ENCODE measurements around the gene BATF. TPM values are rescaled to one million over a fixed set of nuclear protein-coding genes. Genes with fewer than 3 reads are reported as not detected.

The BATF gene
- total and polyA plus RNA-seq, 2 of the 8 experiments (the other 6 are each of a cell fraction or from before 2014, with no cell fraction given), result not detected

DNA sequence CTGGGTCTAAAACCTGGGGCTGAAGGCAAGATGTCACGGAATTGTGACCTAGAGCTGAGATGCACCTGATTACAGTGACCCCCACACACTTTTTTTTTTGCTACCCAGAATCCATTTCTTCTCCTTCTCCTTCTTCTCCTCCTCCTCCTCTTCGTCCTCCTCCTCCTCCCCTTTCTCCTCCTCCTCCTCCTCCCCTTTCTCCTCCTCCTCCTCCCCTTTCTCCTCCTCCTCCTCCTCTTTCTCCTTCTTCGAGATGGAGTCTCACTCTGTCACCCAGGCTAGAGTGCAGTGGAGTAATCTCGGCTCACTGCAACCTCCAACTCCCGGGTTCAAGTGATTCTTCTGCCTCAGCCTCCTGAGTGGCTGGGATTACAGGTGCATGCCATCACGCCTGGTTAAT, 36.8 kb downstream of the BATF start (continued):
- TF ChIP-seq POU5F1 (IDR thresholded peaks at IDR 0.05; ENCODE audit: low read depth, low read length) (no peak), SIN3A (conservative IDR thresholded peaks at IDR 0.05 in 1 of 2, IDR thresholded peaks at IDR 0.05 in 1 of 2; ENCODE audit: low read depth in 1 of 2, low read length in 2 of 2) (no peak), SIRT6 (IDR thresholded peaks at IDR 0.05; ENCODE audit: low read length) (no peak)
- TF ChIP-seq, protein P1, sequence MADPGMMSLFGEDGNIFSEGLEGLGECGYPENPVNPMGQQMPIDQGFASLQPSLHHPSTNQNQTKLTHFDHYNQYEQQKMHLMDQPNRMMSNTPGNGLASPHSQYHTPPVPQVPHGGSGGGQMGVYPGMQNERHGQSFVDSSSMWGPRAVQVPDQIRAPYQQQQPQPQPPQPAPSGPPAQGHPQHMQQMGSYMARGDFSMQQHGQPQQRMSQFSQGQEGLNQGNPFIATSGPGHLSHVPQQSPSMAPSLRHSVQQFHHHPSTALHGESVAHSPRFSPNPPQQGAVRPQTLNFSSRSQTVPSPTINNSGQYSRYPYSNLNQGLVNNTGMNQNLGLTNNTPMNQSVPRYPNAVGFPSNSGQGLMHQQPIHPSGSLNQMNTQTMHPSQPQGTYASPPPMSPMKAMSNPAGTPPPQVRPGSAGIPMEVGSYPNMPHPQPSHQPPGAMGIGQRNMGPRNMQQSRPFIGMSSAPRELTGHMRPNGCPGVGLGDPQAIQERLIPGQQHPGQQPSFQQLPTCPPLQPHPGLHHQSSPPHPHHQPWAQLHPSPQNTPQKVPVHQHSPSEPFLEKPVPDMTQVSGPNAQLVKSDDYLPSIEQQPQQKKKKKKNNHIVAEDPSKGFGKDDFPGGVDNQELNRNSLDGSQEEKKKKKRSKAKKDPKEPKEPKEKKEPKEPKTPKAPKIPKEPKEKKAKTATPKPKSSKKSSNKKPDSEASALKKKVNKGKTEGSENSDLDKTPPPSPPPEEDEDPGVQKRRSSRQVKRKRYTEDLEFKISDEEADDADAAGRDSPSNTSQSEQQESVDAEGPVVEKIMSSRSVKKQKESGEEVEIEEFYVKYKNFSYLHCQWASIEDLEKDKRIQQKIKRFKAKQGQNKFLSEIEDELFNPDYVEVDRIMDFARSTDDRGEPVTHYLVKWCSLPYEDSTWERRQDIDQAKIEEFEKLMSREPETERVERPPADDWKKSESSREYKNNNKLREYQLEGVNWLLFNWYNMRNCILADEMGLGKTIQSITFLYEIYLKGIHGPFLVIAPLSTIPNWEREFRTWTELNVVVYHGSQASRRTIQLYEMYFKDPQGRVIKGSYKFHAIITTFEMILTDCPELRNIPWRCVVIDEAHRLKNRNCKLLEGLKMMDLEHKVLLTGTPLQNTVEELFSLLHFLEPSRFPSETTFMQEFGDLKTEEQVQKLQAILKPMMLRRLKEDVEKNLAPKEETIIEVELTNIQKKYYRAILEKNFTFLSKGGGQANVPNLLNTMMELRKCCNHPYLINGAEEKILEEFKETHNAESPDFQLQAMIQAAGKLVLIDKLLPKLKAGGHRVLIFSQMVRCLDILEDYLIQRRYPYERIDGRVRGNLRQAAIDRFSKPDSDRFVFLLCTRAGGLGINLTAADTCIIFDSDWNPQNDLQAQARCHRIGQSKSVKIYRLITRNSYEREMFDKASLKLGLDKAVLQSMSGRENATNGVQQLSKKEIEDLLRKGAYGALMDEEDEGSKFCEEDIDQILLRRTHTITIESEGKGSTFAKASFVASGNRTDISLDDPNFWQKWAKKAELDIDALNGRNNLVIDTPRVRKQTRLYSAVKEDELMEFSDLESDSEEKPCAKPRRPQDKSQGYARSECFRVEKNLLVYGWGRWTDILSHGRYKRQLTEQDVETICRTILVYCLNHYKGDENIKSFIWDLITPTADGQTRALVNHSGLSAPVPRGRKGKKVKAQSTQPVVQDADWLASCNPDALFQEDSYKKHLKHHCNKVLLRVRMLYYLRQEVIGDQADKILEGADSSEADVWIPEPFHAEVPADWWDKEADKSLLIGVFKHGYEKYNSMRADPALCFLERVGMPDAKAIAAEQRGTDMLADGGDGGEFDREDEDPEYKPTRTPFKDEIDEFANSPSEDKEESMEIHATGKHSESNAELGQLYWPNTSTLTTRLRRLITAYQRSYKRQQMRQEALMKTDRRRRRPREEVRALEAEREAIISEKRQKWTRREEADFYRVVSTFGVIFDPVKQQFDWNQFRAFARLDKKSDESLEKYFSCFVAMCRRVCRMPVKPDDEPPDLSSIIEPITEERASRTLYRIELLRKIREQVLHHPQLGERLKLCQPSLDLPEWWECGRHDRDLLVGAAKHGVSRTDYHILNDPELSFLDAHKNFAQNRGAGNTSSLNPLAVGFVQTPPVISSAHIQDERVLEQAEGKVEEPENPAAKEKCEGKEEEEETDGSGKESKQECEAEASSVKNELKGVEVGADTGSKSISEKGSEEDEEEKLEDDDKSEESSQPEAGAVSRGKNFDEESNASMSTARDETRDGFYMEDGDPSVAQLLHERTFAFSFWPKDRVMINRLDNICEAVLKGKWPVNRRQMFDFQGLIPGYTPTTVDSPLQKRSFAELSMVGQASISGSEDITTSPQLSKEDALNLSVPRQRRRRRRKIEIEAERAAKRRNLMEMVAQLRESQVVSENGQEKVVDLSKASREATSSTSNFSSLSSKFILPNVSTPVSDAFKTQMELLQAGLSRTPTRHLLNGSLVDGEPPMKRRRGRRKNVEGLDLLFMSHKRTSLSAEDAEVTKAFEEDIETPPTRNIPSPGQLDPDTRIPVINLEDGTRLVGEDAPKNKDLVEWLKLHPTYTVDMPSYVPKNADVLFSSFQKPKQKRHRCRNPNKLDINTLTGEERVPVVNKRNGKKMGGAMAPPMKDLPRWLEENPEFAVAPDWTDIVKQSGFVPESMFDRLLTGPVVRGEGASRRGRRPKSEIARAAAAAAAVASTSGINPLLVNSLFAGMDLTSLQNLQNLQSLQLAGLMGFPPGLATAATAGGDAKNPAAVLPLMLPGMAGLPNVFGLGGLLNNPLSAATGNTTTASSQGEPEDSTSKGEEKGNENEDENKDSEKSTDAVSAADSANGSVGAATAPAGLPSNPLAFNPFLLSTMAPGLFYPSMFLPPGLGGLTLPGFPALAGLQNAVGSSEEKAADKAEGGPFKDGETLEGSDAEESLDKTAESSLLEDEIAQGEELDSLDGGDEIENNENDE (IDR thresholded peaks at IDR 0.05; ENCODE audit: insufficient replicate concordance, low read length), result no peak
- TF ChIP-seq, protein P2, sequence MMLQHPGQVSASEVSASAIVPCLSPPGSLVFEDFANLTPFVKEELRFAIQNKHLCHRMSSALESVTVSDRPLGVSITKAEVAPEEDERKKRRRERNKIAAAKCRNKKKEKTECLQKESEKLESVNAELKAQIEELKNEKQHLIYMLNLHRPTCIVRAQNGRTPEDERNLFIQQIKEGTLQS (IDR thresholded peaks at IDR 0.05; ENCODE audit: insufficient read depth, low read depth, low read length), result no peak

All from H1 (cell line).